Fibroblast of skin of right quadriceps (primary cell): Measurements from ENCODE around the gene GPR153.

Experiments
- DNase-seq: peaks from one replicate; pipeline ENCODE4 v3.0.0-alpha.2; 2013

GPR153 gene

GRCh38 chr1:6198646-6199297 is 62.1 kb downstream of the GPR153 start:
- DNase-seq, result no peak

GRCh38 chr1:6197746-6198427 is 63.0 kb downstream of the GPR153 start:
- no peak for DNase-seq
